BJ (cell line): ENCODE data around the gene CPD. TPM values are rescaled to one million over a fixed set of nuclear protein-coding genes. Genes with fewer than 3 reads are reported as not detected.
"Not testable (repeated sequence)": the region's sequence is repeated elsewhere in the genome, so short reads cannot be mapped to it uniquely, and the experiment has no call there.

Source experiments
- CTCF ChIA-PET: fragments of 350-600 bp; formaldehyde crosslinking; extraction: SDS; loops from one replicate; lab custom pipeline; 2021; ENCODE audit warnings: antibody characterized with exemption, inconsistent platforms; lab: Yijun Ruan, JAX
- POLR2A ChIA-PET: fragments of 300-600 bp; sonication (Branson Sonifier 250); formaldehyde crosslinking; extraction: SDS; loops from one replicate; lab custom pipeline; 2021; ENCODE audit warnings: antibody characterized with exemption; lab: Charles Lee
- DNase-seq: peaks from one replicate; pipeline ENCODE4 v3.0.0-alpha.2; 2011; ENCODE audit warnings: low read depth
- H3K27me3 ChIP-seq: 2 replicates; pipeline ENCODE4 v1.6.0; 2011; ENCODE audit warnings: low read length; ENCODE audit not compliant: control insufficient read depth, insufficient read depth
- H3K36me3 ChIP-seq: 2 replicates; pipeline ENCODE4 v1.5.1; 2011; ENCODE audit warnings: low read length; ENCODE audit not compliant: control insufficient read depth, insufficient read depth
- H3K4me3 ChIP-seq: 2 replicates; pipeline ENCODE4 v1.5.1; 2011; ENCODE audit warnings: low read depth, mild to moderate bottlenecking, control low read depth, low read length
- CTCF ChIP-seq: IDR thresholded peaks from 2 replicates; pipeline ENCODE4 v1.5.1; 2011; ENCODE audit warnings: low read depth, mild to moderate bottlenecking, control low read depth, inconsistent platforms, low read length, moderate library complexity; ENCODE audit not compliant: insufficient read depth
- polyA plus RNA-seq: library from polyadenylated mRNA; depleted of rRNA; stranded (reverse); fragments of >200 nt; gene quantifications from 2 replicates; pipeline ENCODE4 v1.2.3, GENCODE V29; 2011

CPD gene
- polyA plus RNA-seq, 1 experiment, result 65.4 TPM

- ChIA-PET POLR2A (no interaction called here), CTCF (interaction anchor here (1.0 kb wide), 1 partner anchor 10 kb away, joined by 3 read pairs; no protein-coding TSS in a partner anchor)
- no peak overlapping the region for H3K4me3 ChIP-seq
- no peaks in the 10 kb centered on the region for H3K36me3 ChIP-seq
- H3K27me3 ChIP-seq, result no peaks in the 10 kb centered on the region
- DNase-seq, result no peak
- no peak for TF ChIP-seq CTCF
Measured at GRCh38 chr17:30443721-30444120, 65.0 kb downstream of the CPD start.

- H3K4me3 ChIP-seq, POLR2A ChIA-PET, DNase-seq, H3K36me3 ChIP-seq, H3K27me3 ChIP-seq, CTCF ChIA-PET: not testable (repeated sequence)
Measured at GRCh38 chr17:30446640-30447039, 67.9 kb downstream of the CPD start.

- no peak for TF ChIP-seq CTCF
- Histone ChIP-seq H3K4me3 (no peak overlapping the region), H3K27me3 (no peaks in the 10 kb centered on the region), H3K36me3 (peaks cover 3% of the 10 kb centered on the region)
- ChIA-PET POLR2A (no interaction called here), CTCF (no interaction called here)
- no peak for DNase-seq
Measured at GRCh38 chr17:30449480-30449879, 70.8 kb downstream of the CPD start.

- POLR2A ChIA-PET, result no interaction called here
- DNase-seq, result no peak
- H3K36me3 ChIP-seq, result peaks cover 3% of the 10 kb centered on the region
Measured at GRCh38 chr17:30450125-30451027, 71.6 kb downstream of the CPD start.

GRCh38 chr17:30454635-30455034, 75.9 kb downstream of the CPD start:
- Histone ChIP-seq H3K27me3 (no peaks in the 10 kb centered on the region), H3K36me3 (peaks cover 5% of the 10 kb centered on the region), H3K4me3 (no peak overlapping the region)
- TF ChIP-seq CTCF, result no peak
- ChIA-PET POLR2A (no interaction called here), CTCF (interaction anchor here (1.1 kb wide), 1 partner anchor 22 kb away, joined by 3 read pairs; the partner anchor contains the start of gene GOSR1)
- no peak for DNase-seq

More at GRCh38 chr17:30450125-30451027, 71.6 kb downstream of the CPD start:
- Histone ChIP-seq H3K27me3 (no peaks in the 10 kb centered on the region), H3K4me3 (no peak overlapping the region)
- TF ChIP-seq CTCF, result no peak
- CTCF ChIA-PET, result interaction anchor here (1.0 kb wide), 1 partner anchor 27 kb away, joined by 3 read pairs; the partner anchor contains the start of gene GOSR1
